EL (cell line): ENCODE measurements around the gene SPATA31D1.
A peak's percentile ranks its signal among the peaks of the same experiment; 100 is the strongest.

Source experiments
- DNase-seq: peaks from one replicate; pipeline ENCODE4 v3.0.0-alpha.2; 2016

SPATA31D1 gene

DNA sequence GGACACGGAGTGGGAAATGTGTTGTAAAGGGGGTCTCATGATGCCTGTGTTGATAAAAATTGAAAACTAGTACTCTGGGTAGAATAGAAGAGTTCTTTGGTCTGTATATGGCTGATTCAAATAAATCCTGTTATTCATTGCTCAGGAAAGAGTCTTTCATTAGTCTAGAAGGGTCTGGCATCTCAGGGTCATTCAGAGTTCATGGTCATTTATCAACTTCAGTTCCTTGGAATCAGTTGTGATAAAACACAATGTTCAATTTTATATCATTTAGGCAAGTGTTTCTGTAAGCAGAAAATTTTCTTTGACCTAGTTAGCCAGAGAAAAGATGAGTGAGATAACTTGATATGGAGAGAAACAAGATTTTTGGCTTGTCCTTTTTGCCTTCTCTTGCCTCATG is 36.3 kb downstream of the SPATA31D1 start:
- DNase-seq, result no peak

DNA sequence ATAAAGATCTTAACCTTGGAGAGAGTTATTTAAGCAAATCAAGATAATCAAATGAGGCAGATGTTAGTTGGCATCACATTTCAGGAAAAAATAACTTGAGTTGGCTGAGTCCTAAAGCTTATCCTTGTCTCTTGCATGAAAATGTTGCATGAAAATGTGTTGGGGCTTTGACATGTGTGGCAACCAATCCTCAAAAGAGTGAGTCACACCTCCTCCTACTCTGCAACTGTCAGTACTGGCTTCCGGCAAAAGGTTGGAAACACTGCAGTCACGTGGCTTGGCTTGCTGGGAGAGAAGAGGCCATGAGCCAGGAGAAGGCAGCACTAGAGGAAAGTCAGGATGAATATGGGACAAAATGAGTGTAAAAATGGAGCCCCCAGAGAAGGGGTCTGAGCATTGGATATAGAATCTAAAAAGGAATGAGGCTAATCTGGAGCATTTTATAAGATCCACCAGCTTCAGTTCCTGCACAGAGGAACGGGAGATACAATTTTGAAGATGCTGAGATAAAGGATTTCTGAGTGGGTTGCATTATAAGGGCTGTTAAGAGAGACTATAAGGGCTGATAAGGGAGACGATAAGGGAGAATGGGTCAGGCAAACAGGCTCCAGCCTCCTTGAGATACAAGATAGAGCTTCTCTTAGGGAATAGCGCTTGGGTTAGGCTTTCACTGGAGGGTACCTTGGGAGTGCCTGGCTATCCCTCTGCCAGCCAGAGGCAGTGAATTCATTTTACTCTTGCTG is 43.1 kb downstream of the SPATA31D1 start:
- DNase-seq, result peak; percentile 54

DNA sequence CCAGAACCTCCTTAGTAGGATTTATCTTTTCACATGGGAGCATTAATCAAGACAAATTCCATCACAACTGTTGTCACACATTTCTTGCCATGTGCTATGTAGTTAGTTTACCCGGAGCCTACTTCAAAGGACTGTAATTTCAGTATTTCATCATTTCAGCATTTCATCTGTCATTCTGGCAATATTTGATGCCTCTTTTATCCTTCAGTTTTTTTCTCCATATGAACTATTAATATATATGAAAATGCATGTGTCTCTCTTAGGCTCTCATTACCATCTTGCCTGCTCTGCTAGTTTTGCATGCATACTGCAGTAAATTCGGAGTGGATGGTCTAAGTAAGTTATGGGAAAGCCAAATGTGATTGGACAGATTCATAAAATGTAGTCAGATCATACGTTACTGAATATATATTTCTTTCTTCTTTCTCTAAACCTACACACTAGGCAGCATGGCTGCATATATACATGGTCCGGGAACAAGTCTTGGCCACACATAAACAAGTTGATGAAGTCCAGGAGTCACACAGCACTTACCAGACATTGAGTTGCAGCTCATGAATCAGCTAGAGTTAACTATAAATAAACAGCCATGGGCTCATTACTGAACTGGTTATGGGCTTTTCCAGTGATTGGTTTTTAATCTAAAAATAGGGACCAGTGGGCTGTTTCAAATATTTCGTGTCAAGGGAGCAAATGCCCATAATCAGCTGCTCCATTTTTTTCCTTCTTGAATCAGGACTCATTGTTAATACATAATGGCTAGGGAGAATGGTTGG is 46.6 kb downstream of the SPATA31D1 start:
- DNase-seq, result no peak

DNA sequence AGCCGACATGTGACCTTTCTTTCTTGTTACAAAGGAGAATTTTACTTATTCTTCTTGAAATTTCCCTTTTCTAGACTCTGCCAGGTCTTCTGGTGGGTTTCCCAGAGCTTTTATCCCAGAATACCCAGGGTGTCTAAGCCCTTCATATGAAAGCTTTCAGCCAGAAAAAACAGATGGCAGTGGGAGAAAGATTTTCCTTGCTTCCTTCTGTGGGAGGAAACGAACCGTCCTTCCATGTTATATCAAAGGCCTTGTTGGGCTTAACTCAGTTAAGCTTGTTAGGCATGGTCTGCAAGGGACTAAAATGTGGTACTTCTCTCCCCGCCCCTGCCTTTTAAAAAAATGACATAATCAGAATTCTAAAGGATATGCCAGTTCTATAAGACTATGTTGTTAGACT is 47.5 kb downstream of the SPATA31D1 start:
- no peak for DNase-seq

DNA sequence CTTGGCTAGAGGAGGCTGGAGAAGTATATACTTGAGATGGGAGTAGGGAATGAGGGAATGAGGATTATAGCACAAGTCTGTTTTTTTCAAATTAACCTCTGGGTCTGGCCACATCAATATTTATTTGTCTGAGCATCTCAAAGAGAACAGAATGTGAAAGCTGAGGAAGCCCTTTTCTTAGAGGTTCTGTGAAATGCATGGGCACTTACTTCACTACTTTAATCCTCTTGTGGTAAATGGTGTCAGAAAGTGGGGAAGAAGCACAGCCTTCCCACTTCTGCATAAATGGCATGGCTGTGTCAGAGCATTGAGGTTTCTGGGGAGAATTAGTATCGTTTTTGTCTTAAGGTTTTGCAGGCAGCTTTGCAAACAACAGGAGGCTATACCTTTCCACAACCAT is 48.6 kb downstream of the SPATA31D1 start:
- DNase-seq, result no peak

DNA sequence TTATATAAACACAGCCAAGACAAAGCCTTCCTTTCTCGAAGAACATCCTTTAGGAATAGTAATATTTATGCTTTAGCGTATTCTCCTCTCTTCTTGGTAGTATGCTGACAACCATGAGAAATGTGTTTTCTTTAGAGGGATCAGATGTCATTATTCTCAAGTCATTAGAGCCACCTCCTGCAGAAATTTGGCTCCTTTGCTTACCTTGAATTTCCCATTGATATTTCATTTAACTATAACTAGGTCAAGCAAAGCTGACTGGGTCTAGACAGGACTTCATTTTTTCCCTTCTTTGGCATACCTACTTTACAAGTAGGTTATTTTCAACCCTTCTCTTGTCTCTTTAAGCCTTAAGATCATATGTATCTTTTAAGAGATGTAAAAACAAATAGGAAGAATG is 50.3 kb downstream of the SPATA31D1 start:
- no peak for DNase-seq
